GM19463 (cell line): Measurements from ENCODE around the gene SUSD5.
"Not testable (repeated sequence)": the region's sequence is repeated elsewhere in the genome, so short reads cannot be mapped to it uniquely, and the experiment has no call there.

Source experiments
- ATAC-seq: cut with Tn5 transposase; IDR thresholded peaks from one replicate; pipeline ENCODE4 v1.9.1; 2021; ENCODE audit warnings: mild to moderate bottlenecking, moderate library complexity; ENCODE audit not compliant: unreplicated experiment

The SUSD5 gene

GRCh38 chr3:33196538-33196937 is 22.1 kb downstream of the SUSD5 start:
- no peak for ATAC-seq

GRCh38 chr3:33194303-33194702 is 24.3 kb downstream of the SUSD5 start:
- no peak for ATAC-seq

GRCh38 chr3:33187368-33187634 is 31.3 kb downstream of the SUSD5 start:
- no peak for ATAC-seq

- ATAC-seq, result no peak
These were observed 31.9 kb downstream of the SUSD5 start for GRCh38 chr3:33186524-33187367.

GRCh38 chr3:33184863-33185262 is 33.7 kb downstream of the SUSD5 start:
- ATAC-seq, result no peak

- ATAC-seq, result not testable (repeated sequence)
These were observed 37.0 kb downstream of the SUSD5 start for GRCh38 chr3:33181641-33182040.

- ATAC-seq, result no peak
These were observed 37.4 kb downstream of the SUSD5 start for GRCh38 chr3:33181229-33181628.

- no peak for ATAC-seq
These were observed 39.5 kb downstream of the SUSD5 start for GRCh38 chr3:33179132-33179531.

GRCh38 chr3:33174711-33175414 is 43.7 kb downstream of the SUSD5 start:
- no peak for ATAC-seq

GRCh38 chr3:33174095-33174494 is 44.5 kb downstream of the SUSD5 start:
- no peak for ATAC-seq

- no peak for ATAC-seq
These were observed 44.9 kb downstream of the SUSD5 start for GRCh38 chr3:33173672-33174071.

- ATAC-seq, result no peak
These were observed 45.5 kb downstream of the SUSD5 start for GRCh38 chr3:33173103-33173502.

GRCh38 chr3:33171580-33171979 is 47.0 kb downstream of the SUSD5 start:
- ATAC-seq, result no peak

- no peak for ATAC-seq
These were observed 48.1 kb downstream of the SUSD5 start for GRCh38 chr3:33170531-33170930.

GRCh38 chr3:33167716-33168336 is 50.8 kb downstream of the SUSD5 start:
- ATAC-seq, result no peak

- ATAC-seq, result no peak
These were observed 51.3 kb downstream of the SUSD5 start for GRCh38 chr3:33167284-33167683.

- ATAC-seq, result no peak
These were observed 52.5 kb downstream of the SUSD5 start for GRCh38 chr3:33166095-33166494.

GRCh38 chr3:33165372-33165771 is 53.2 kb downstream of the SUSD5 start:
- no peak for ATAC-seq

- ATAC-seq, result not testable (repeated sequence)
These were observed 56.0 kb downstream of the SUSD5 start for GRCh38 chr3:33162621-33163020.

GRCh38 chr3:33159981-33160380 is 58.6 kb downstream of the SUSD5 start:
- ATAC-seq, result no peak

- ATAC-seq, result no peak
These were observed 59.4 kb downstream of the SUSD5 start for GRCh38 chr3:33159234-33159633.

GRCh38 chr3:33155301-33155700 is 63.3 kb downstream of the SUSD5 start:
- ATAC-seq, result no peak
